PC-3 (cell line): ENCODE data around the gene NR1D1. TPM values are rescaled to one million over a fixed set of nuclear protein-coding genes. Genes with fewer than 3 reads are reported as not detected.

ENCODE experiments used
- ATAC-seq: fragments of 200-7000 bp; cut with Tn5 transposase; 2 replicates; pipeline ENCODE4 v1.9.1; 2020; ENCODE audit warnings: mild to moderate bottlenecking, moderate library complexity
- BruUV-seq: library from RNA; stranded (reverse); fragments of 400-500 nt; replicated peaks from 2 replicates; lab custom pipeline; 2021; lab: Mats Ljungman, UMichigan
- CTCF ChIA-PET: fragments of 300-600 bp; sonication (Branson Sonifier 250); formaldehyde crosslinking; loops from one replicate; lab custom pipeline; 2022; ENCODE audit warnings: antibody characterized with exemption; lab: Charles Lee
- POLR2A ChIA-PET: fragments of 300-600 bp; sonication (Branson Sonifier 250); formaldehyde crosslinking; loops from one replicate; lab custom pipeline; 2022; ENCODE audit warnings: antibody characterized with exemption; ENCODE audit not compliant: unreplicated experiment; lab: Charles Lee
- DNase-seq: peaks from one replicate; pipeline ENCODE4 v3.0.0-alpha.2; 2015
- H2AFZ ChIP-seq: fragments of 300-600 bp; sonication (generic); 2 replicates; pipeline ENCODE4 v1.6.0; 2016; ENCODE audit warnings: antibody characterized with exemption, low read length
- H3F3A ChIP-seq: fragments of 300-600 bp; sonication (generic); one replicate; pipeline ENCODE4 v1.6.0; 2017; ENCODE audit warnings: antibody characterized with exemption, low read length, control low read depth, mild to moderate bottlenecking; ENCODE audit not compliant: unreplicated experiment
- H3K27ac ChIP-seq: fragments of 300-600 bp; sonication (generic); 2 replicates; pipeline ENCODE4 v1.5.1; 2016; ENCODE audit warnings: mild to moderate bottlenecking, low read length
- H3K27me3 ChIP-seq: fragments of 300-600 bp; sonication (generic); 2 replicates; pipeline ENCODE4 v1.6.1; 2016; ENCODE audit warnings: low read length, mixed read lengths
- H3K36me3 ChIP-seq: fragments of 300-600 bp; sonication (generic); 2 replicates; pipeline ENCODE4 v1.6.1; 2016; ENCODE audit warnings: low read depth, mixed run types, low read length, mixed read lengths
- H3K4me1 ChIP-seq: fragments of 300-600 bp; sonication (generic); 2 replicates; pipeline ENCODE4 v1.5.1; 2016; ENCODE audit warnings: low read length; ENCODE audit not compliant: insufficient read depth
- H3K4me2 ChIP-seq: fragments of 300-600 bp; sonication (generic); 2 replicates; pipeline ENCODE4 v1.6.0; 2016; ENCODE audit warnings: low read length
- H3K4me3 ChIP-seq: fragments of 300-600 bp; sonication (generic); 2 replicates; pipeline ENCODE4 v1.5.1; 2016; ENCODE audit warnings: mild to moderate bottlenecking, low read length, mixed read lengths
- H3K79me2 ChIP-seq: fragments of 300-600 bp; sonication (generic); 2 replicates; pipeline ENCODE4 v1.6.1; 2017; ENCODE audit warnings: low read length, mixed read lengths
- H3K9ac ChIP-seq: fragments of 300-600 bp; sonication (generic); 2 replicates; pipeline ENCODE4 v1.6.0; 2016; ENCODE audit warnings: mild to moderate bottlenecking, low read length
- H3K9me2 ChIP-seq: fragments of 300-600 bp; sonication (generic); replicated peaks from 2 replicates; pipeline ENCODE4 v1.6.1; 2016; ENCODE audit warnings: mixed run types, low read length, mixed read lengths
- H3K9me3 ChIP-seq: fragments of 300-600 bp; sonication (generic); 2 replicates; pipeline ENCODE4 v1.6.1; 2016; ENCODE audit warnings: low read length, mixed read lengths
- H4K20me1 ChIP-seq: fragments of 300-600 bp; sonication (generic); 2 replicates; pipeline ENCODE4 v1.6.1; 2016; ENCODE audit warnings: low read length, mixed read lengths
- EZH2 ChIP-seq: fragments of 300-600 bp; sonication (generic); IDR thresholded peaks from one replicate; pipeline ENCODE4 v1.6.1; 2017; ENCODE audit warnings: antibody characterized with exemption, mild to moderate bottlenecking, low read length; ENCODE audit not compliant: unreplicated experiment
- EZH2phosphoT487 ChIP-seq: fragments of 300-600 bp; sonication (generic); IDR thresholded peaks from 2 replicates; pipeline ENCODE4 v1.6.1; 2018; ENCODE audit warnings: mild to moderate bottlenecking, antibody characterized with exemption, low read length, borderline replicate concordance
- intact Hi-C: fragments of 100-400 bp; cut with micrococcal nuclease; formaldehyde crosslinking; loops from 2 replicates; pipeline ENCODE4 v1.9.0; 2023
- total RNA-seq: library from RNA; depleted of rRNA; stranded (reverse); fragments of >200 nt; gene quantifications from 2 replicates; pipeline ENCODE4 v1.2.3, GENCODE V29; 2014
- TF ChIP-seq, protein P1 (sequence below): fragments of 300-600 bp; sonication (generic); conservative IDR thresholded peaks from 2 replicates; pipeline ENCODE4 v1.5.1; 2017; ENCODE audit warnings: antibody characterized with exemption, low read depth, mild to moderate bottlenecking, low read length

NR1D1 gene
- total RNA-seq, 1 experiment from 2014 or later: 7.1 TPM

DNA sequence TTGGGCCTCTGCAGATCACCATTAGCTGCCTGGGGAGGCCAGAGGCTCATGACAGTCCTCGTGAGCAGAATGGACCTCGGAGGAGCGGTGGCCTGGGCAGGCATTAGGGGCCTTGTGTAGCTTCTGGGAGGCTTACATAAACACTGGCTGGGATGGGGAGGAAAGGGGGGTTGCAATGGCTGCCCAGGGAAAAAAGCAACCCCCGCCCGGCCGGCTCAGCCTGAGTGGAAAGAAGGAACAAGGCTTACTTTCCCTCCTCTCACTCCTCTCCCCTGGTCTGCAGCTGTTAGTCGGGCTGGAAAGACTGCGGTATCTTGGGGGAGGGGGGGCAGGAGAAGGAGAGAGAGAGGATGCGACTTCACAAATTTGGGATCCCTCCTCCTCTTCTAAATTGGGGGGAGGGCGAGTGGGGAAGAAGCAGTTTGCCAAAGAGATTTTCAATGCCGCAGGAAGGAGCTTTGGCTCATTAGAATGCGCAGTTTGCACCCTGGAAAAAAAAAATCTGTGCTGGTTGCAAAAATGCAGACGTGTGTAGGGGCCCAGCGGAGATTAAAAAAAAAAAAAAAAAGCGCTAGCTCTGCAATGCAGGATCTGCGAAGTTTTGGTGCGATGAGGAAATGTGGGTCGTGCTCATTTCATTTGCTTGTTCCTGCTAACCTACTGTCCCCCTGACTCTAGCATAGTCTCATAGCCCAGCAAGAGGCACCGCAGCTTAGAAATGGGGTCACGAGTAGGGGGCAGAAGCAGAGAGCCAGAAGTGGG, 6.6 kb upstream of the NR1D1 start:
- ATAC-seq: no peak
- Histone ChIP-seq H3K4me2 (no peak overlapping the region), H3K9me3 (no peaks in the 10 kb centered on the region), H3F3A (no peaks in the 10 kb centered on the region), H3K9me2 (no peaks in the 10 kb centered on the region), H3K36me3 (no peaks in the 10 kb centered on the region), H3K4me3 (no peak overlapping the region), H4K20me1 (no peaks in the 10 kb centered on the region), H3K79me2 (no peaks in the 10 kb centered on the region), H3K4me1 (peaks cover 41% of the 10 kb centered on the region), H3K27ac (no peak overlapping the region), H3K9ac (no peak overlapping the region), H3K27me3 (no peaks in the 10 kb centered on the region), H2AFZ (no peak overlapping the region)
- no peak for DNase-seq
- intact Hi-C loops: no loop called here
- BruUV-seq: no TSS peak
- TF ChIP-seq EZH2 (no peak), EZH2phosphoT487 (no peak)
- TF ChIP-seq, protein P1, sequence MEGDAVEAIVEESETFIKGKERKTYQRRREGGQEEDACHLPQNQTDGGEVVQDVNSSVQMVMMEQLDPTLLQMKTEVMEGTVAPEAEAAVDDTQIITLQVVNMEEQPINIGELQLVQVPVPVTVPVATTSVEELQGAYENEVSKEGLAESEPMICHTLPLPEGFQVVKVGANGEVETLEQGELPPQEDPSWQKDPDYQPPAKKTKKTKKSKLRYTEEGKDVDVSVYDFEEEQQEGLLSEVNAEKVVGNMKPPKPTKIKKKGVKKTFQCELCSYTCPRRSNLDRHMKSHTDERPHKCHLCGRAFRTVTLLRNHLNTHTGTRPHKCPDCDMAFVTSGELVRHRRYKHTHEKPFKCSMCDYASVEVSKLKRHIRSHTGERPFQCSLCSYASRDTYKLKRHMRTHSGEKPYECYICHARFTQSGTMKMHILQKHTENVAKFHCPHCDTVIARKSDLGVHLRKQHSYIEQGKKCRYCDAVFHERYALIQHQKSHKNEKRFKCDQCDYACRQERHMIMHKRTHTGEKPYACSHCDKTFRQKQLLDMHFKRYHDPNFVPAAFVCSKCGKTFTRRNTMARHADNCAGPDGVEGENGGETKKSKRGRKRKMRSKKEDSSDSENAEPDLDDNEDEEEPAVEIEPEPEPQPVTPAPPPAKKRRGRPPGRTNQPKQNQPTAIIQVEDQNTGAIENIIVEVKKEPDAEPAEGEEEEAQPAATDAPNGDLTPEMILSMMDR: no peak
- ChIA-PET POLR2A (no interaction called here), CTCF (no interaction called here)

DNA sequence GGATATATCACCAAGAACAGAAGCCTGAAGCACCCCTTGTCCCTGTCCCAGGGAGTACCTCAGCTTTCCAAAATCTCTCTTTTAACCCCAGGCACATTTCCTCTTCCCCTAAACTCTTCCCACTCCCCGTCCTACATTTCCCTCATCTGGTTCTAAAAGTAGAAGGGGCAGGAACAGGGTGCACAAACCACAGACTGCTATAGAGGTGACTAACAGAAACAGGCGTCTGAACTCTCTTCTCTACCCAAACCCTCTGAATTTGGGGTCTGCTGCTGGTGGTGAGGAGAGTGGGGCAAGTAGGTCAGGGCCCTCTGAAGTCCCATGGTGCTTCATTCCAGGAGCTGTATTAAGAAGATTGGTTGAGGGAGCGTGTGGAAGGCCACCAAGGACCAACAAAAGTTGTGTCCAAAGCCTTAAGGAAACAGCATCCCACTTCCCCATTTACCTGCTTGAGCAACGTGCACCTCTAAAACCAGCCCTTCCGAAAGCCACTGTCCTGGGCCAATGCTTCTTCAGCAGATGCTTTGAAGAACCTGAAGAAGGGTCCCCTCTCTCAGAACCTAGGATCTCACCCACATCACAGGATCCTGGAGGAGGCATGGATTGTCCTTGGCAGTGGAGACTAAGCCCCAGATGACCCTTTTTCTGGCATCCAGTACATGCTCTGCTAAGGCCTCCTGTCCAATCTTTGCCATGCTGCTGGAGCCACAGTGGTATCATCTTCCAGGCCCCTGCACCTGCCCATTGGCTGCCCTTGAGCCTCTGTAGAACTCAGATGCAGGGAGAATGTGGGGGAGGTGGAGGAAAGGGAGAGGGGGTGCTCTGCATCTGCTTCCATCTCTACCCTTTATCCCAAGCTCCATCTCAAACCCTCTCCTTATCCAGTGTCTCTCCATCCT, 5.7 kb upstream of the NR1D1 start:
- intact Hi-C loops: no loop called here

More for the DNA sequence above, 5.7 kb upstream of the NR1D1 start:
- Histone ChIP-seq H3K4me1 (peaks cover 41% of the 10 kb centered on the region), H3K4me3 (no peak overlapping the region), H3K79me2 (no peaks in the 10 kb centered on the region), H2AFZ (no peak overlapping the region), H3K9me3 (no peaks in the 10 kb centered on the region), H3K9me2 (no peaks in the 10 kb centered on the region), H3K9ac (no peak overlapping the region), H3K27ac (no peak overlapping the region), H3K27me3 (no peaks in the 10 kb centered on the region), H3K4me2 (no peak overlapping the region), H3K36me3 (no peaks in the 10 kb centered on the region), H3F3A (no peaks in the 10 kb centered on the region), H4K20me1 (no peaks in the 10 kb centered on the region)
- ATAC-seq (no peak), DNase-seq (no peak)
- BruUV-seq: no TSS peak
- TF ChIP-seq, protein P1: no peak
- no peak for TF ChIP-seq EZH2phosphoT487
- TF ChIP-seq EZH2: no peak
- CTCF ChIA-PET: no interaction called here
- POLR2A ChIA-PET: no interaction called here
